Measurements from ENCODE around the gene CRBN.

CRBN gene

GRCh38 chr3:3170998-3171397, 8.5 kb downstream of the CRBN start:
- DNase-seq = peak in 1 of 2 donors; percentile 69

GRCh38 chr3:3165650-3166049, 13.8 kb downstream of the CRBN start:
- no peak for DNase-seq

GRCh38 chr3:3165241-3165640, 14.2 kb downstream of the CRBN start:
- no peak for DNase-seq

- DNase-seq = no peak
These were observed 18.7 kb downstream of the CRBN start for GRCh38 chr3:3160826-3161225.

- no peak for DNase-seq
These were observed 22.0 kb downstream of the CRBN start for GRCh38 chr3:3157484-3157883.

GRCh38 chr3:3154879-3155610, 24.4 kb downstream of the CRBN start:
- DNase-seq = no peak

GRCh38 chr3:3151513-3151912, 28.0 kb downstream of the CRBN start:
- no peak for DNase-seq

- DNase-seq = no peak
These were observed 29.9 kb downstream of the CRBN start for GRCh38 chr3:3149560-3149959.

GRCh38 chr3:3145831-3146230, 33.7 kb downstream of the CRBN start:
- no peak for DNase-seq

GRCh38 chr3:3141939-3142338, 37.6 kb downstream of the CRBN start:
- DNase-seq = no peak

- no peak for DNase-seq
These were observed 42.0 kb downstream of the CRBN start for GRCh38 chr3:3137526-3137925.

- no peak for DNase-seq
These were observed 44.6 kb downstream of the CRBN start for GRCh38 chr3:3134750-3135448.

GRCh38 chr3:3133500-3133899, 46.0 kb downstream of the CRBN start:
- DNase-seq = no peak

- DNase-seq = no peak
These were observed 49.9 kb downstream of the CRBN start for GRCh38 chr3:3129579-3129978.

GRCh38 chr3:3127432-3128010, 52.0 kb downstream of the CRBN start:
- DNase-seq = peak; percentile 26 to 55

- DNase-seq = peak; percentile 95
These were observed 52.7 kb downstream of the CRBN start, which contains the start of gene TRNT1 for GRCh38 chr3:3126477-3127431. Gene TRNT1 (plus strand): TSS chr3:3126940. CDS start chr3:3129041, 2,101 bp downstream.

GRCh38 chr3:3125977-3126376, 53.5 kb downstream of the CRBN start:
- DNase-seq = no peak

- no peak for DNase-seq
These were observed 60.1 kb downstream of the CRBN start for GRCh38 chr3:3119393-3119851.

GRCh38 chr3:3117651-3118050, 61.8 kb downstream of the CRBN start:
- DNase-seq = no peak

GRCh38 chr3:3113042-3113709, 66.3 kb downstream of the CRBN start:
- no peak for DNase-seq

GRCh38 chr3:3110749-3111361, 68.6 kb downstream of the CRBN start:
- no peak for DNase-seq

GRCh38 chr3:3110299-3110630, 69.2 kb downstream of the CRBN start, which contains the start of gene IL5RA:
Gene IL5RA (minus strand): TSS chr3:3110374. CDS start chr3:3104984, 5,390 bp downstream.
- DNase-seq = peak; percentile 54 to 76

Data from CD4-positive, alpha-beta T cell treated with Interleukin-4 for 1 hour (primary cell).